Natural killer cell (primary cell): ENCODE measurements around the gene C14orf39. TPM values are rescaled to one million over a fixed set of nuclear protein-coding genes. Genes with fewer than 3 reads are reported as not detected.

Experiments
- ATAC-seq, 3 donors: fragments of 150-1000 bp in 2 of 3; fragments of 200-7000 bp in 1 of 3; cut with Tn5 transposase; 1 replicate in 1 of 3; 2 replicates in 2 of 3; pipeline ENCODE4 v1.10.0; 2021; ENCODE audit warnings: mild to moderate bottlenecking in 2 of 3, moderate library complexity in 2 of 3
- DNase-seq, 2 donors: peaks; one replicate each; pipeline versions ENCODE4 v3.0.0 to v3.0.0-alpha.2; 2013 to 2021; ENCODE audit warnings: mixed read lengths in 1 of 2
- H3K27ac ChIP-seq: one replicate; pipeline ENCODE4 v1.5.1; 2013; ENCODE audit warnings: mild to moderate bottlenecking, low read length
- H3K27me3 ChIP-seq: one replicate; pipeline ENCODE4 v1.6.1; 2013; ENCODE audit warnings: low read length; ENCODE audit not compliant: control insufficient read depth, insufficient read depth
- H3K36me3 ChIP-seq: one replicate; pipeline ENCODE4 v1.6.1; 2013; ENCODE audit warnings: low read length; ENCODE audit not compliant: control insufficient read depth, insufficient read depth
- H3K4me1 ChIP-seq: one replicate; pipeline ENCODE4 v1.6.1; 2013; ENCODE audit warnings: low read length; ENCODE audit not compliant: control insufficient read depth, insufficient read depth
- H3K4me3 ChIP-seq: one replicate; pipeline ENCODE4 v1.5.1; 2013; ENCODE audit warnings: low read length
- H3K9me3 ChIP-seq: one replicate; pipeline ENCODE4 v1.6.1; 2013; ENCODE audit warnings: low read length; ENCODE audit not compliant: control insufficient read depth, insufficient read depth
- H3K27ac Mint-ChIP-seq, 2 donors: one replicate each; pipeline ENCODE4 v1.8.0; 2022; ENCODE audit warnings: mild to moderate bottlenecking in 2 of 2, mixed read lengths in 2 of 2, moderate library complexity in 1 of 2
- H3K27me3 Mint-ChIP-seq, 2 donors: one replicate each; pipeline ENCODE4 v1.8.0; 2022; ENCODE audit warnings: low read depth in 2 of 2, mixed read lengths in 2 of 2
- H3K36me3 Mint-ChIP-seq: one replicate; pipeline ENCODE4 v1.8.0; 2022; ENCODE audit warnings: mixed read lengths
- H3K4me1 Mint-ChIP-seq, 2 donors: one replicate each; pipeline ENCODE4 v1.8.0; 2022; ENCODE audit warnings: mixed read lengths in 2 of 2
- H3K4me3 Mint-ChIP-seq: one replicate; pipeline ENCODE4 v1.8.0; 2022; ENCODE audit warnings: mild to moderate bottlenecking, moderate library complexity, mixed read lengths
- H3K9me3 Mint-ChIP-seq, 2 donors: one replicate each; pipeline ENCODE4 v1.8.0; 2022; ENCODE audit warnings: mixed read lengths in 2 of 2
- CTCF ChIP-seq: fragments of 200-600 bp; IDR thresholded peaks from one replicate; pipeline ENCODE4 v1.8.0; 2022; ENCODE audit warnings: antibody characterized with exemption
- WGBS: methylation state at CpG from one replicate; pipeline ENCODE4 v1.1.7; 2013; ENCODE audit warnings: missing lambda C conversion rate; ENCODE audit not compliant: insufficient coverage; 5-methylcytosine and 5-hydroxymethylcytosine counted together
- intact Hi-C: fragments of 100-400 bp; cut with micrococcal nuclease; formaldehyde crosslinking; loops from one replicate; pipeline ENCODE4 v1.14.2; 2022
- total RNA-seq, 4 donors: library from RNA; stranded (reverse); fragments of 120-200 nt in 1 of 4; gene quantifications; one replicate each; pipeline versions ENCODE4 v1.2.3 to v1.2.4, GENCODE V29; 2013 to 2022

C14orf39 gene
- total RNA-seq = not detected
- total RNA-seq (2013) = not detected

GRCh38 chr14:60485598-60486251, at the start of gene C14orf39:
C14orf39 (minus strand) TSS chr14:60486063; CDS start chr14:60485078, 985 bp downstream.
- Histone ChIP-seq H3K27ac (no peak within 1 kb of the TSS), H3K4me3 (no peak within 1 kb of the TSS), H3K4me1 (peaks cover 11% of the 10 kb centered on the region), H3K27me3 (peaks cover 35% of the 10 kb centered on the region), H3K36me3 (no peaks in the 10 kb centered on the region), H3K9me3 (peaks cover 5% of the 10 kb centered on the region)
- H3K27me3 Mint-ChIP-seq = peaks cover 6 to 10% of the 10 kb centered on the region in 2 donors
- peaks cover 1 to 3% of the 10 kb centered on the region in 2 donors for H3K9me3 Mint-ChIP-seq
- no peaks in the 10 kb centered on the region for H3K36me3 Mint-ChIP-seq
- 3% methylated on average over 57 of the region's 57 CpGs for WGBS
- intact Hi-C loops = no loop called here
- no peak within 1 kb of the TSS for H3K27ac Mint-ChIP-seq
- DNase-seq (peak in 1 of 2 donors; percentile 14), ATAC-seq (peak in 2 of 3 donors; percentile 7 to 15)
- no peaks in the 10 kb centered on the region for H3K4me1 Mint-ChIP-seq
- no peak for TF ChIP-seq CTCF
- no peak within 1 kb of the TSS for H3K4me3 Mint-ChIP-seq

- Histone ChIP-seq H3K4me3 (no peak overlapping the region), H3K4me1 (no peaks in the 10 kb centered on the region), H3K36me3 (no peaks in the 10 kb centered on the region), H3K27me3 (no peaks in the 10 kb centered on the region), H3K27ac (no peak overlapping the region), H3K9me3 (no peaks in the 10 kb centered on the region)
- intact Hi-C loops = no loop called here
- 41% methylated on average over 2 of the region's 3 CpGs for WGBS
- Mint-ChIP-seq H3K27me3 (peaks cover 12 to 19% of the 10 kb centered on the region in 2 donors), H3K36me3 (no peaks in the 10 kb centered on the region), H3K4me1 (no peaks in the 10 kb centered on the region), H3K4me3 (no peak overlapping the region), H3K9me3 (peaks cover 0 to 2% of the 10 kb centered on the region in 2 donors), H3K27ac (no peak overlapping the region)
- TF ChIP-seq CTCF = no peak
- ATAC-seq (no peak), DNase-seq (no peak)
Measured at GRCh38 chr14:60532442-60532841, 46.6 kb upstream of the C14orf39 start.

- H3K36me3 Mint-ChIP-seq = no peaks in the 10 kb centered on the region
- H3K27me3 Mint-ChIP-seq = peaks cover 51 to 66% of the 10 kb centered on the region in 2 donors
- Histone ChIP-seq H3K36me3 (no peaks in the 10 kb centered on the region), H3K4me1 (peaks cover 8% of the 10 kb centered on the region), H3K27me3 (peaks cover 45% of the 10 kb centered on the region), H3K9me3 (no peaks in the 10 kb centered on the region), H3K4me3 (no peak overlapping the region), H3K27ac (no peak overlapping the region)
- H3K9me3 Mint-ChIP-seq = peaks cover 0 to 3% of the 10 kb centered on the region in 2 donors
- 9% methylated on average over 66 of the region's 66 CpGs for WGBS
- H3K4me3 Mint-ChIP-seq = peak overlapping the region; percentile 42
- intact Hi-C loops = no loop called here
- no peak overlapping the region for H3K27ac Mint-ChIP-seq
- ATAC-seq (no peak), DNase-seq (no peak)
- no peak for TF ChIP-seq CTCF
- peaks cover 11 to 15% of the 10 kb centered on the region in 2 donors for H3K4me1 Mint-ChIP-seq
Measured at GRCh38 chr14:60515511-60516289, 29.8 kb upstream of the C14orf39 start.
